ENCODE results near the gene CENPP.
"Not testable (repeated sequence)": the region's sequence is repeated elsewhere in the genome, so short reads cannot be mapped to it uniquely, and the experiment has no call there.

The CENPP gene

DNA sequence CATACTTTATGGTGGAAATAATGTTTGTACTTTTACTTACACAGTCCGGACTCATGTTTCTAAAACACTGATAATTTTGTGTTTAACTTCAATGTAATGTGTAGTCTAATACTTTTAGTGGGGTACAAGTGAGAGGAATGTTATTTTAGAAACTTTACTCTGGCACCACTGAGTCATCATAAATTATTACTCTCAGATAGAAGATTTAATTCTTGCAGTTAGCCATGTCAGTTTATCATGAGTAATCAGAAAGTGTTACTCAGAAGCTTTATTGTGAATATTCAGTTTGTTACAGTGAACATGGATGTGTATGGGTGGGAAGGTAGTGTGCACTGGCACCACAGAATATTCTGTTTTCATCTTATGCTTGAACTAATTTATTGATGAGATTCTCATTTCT, 58.6 kb downstream of the CENPP start:
- DNase-seq, result no peak

DNA sequence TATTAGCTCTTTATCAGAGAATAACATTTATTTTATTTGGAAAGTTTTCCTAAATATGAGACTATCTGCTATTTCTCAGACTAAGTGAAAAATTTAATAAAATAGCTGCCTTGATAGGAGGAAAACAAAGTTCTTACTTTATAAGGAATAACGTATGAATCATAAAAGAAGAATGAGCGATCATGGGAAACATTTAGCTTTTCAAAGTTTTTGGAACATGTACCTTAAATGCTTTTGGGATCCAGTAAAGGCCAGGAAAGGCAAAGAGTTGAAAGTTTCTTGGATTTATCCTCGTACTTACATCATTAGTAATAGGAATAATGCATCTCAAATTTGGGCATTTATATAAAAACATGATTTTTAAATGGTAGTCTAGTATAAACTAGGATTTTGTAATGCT, 59.2 kb downstream of the CENPP start:
- no peak for DNase-seq

DNA sequence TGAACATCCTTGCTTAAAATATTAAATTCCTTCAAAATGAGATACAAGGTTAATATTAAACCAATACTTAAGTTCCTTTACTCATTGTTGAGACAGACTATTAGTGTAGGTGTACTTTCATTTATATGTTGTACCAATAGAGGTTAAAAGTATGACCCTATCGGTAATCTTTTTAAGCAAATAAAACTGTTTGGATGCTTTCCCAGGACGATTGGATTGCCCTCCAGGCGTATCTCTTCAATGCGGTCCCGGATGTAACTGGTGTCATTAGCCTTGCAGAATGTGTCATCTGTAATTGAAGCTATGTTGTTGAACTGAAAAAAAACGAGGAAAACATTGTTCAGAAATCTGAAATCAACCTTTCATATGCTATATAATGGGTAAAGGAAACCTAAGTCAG, 59.7 kb downstream of the CENPP start:
- DNase-seq, result no peak

DNA sequence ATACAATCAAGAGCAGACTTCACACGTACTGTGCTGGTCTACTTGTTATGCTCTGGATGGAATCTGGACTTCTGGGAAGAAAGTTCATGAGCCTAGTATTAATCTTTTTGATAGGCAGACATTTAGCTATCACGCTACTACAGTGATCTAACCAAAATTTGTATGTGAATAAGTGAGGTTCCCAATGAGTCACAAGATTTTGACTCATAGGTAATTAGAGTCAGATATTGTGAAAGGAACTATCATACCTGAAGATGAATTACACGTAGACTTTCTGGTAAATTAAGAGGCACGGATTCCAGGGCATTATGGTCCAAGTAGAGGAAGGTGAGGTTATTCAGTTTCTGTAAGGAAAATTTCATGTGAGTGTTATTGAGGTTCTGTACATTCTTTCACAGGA, 60.2 kb downstream of the CENPP start:
- DNase-seq, result no peak

DNA sequence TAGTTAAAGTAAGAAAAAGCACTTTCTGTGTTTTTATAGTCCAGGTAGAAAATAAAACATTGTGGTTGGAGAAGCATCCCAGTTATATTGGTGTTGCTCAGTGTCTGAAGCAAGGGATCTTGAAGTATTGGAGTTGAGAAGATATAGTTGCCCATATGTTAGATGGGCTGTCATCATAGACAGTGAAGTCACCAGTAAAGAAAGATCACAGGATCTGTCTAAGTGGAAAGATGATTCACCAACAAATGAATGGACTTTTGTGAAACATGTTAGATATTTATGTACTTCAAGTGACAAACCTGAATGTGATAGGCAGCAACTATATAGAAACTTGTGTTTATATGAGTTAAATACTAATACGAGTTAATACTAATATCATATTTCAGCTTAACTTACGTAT, 66.9 kb downstream of the CENPP start:
- no peak for DNase-seq

DNA sequence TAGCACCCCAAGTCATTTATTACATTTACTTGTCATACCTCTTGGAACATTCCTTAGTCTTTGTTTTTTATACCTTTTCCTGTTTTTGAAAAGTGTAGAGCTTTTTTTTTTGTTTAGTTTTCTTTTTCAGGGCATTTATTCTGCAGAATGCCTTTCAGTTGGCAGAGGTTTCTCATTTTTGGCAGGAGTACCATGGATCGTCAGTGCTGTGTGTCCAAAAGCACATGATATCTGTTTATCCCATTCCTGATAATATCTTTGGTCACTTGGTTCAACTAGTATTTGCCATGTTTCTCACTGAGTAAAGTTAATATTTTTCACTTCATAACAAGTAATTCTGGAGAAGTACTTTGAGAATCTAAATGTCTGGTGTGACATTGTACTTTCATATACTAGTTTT, 67.9 kb downstream of the CENPP start:
- no peak for DNase-seq

DNA sequence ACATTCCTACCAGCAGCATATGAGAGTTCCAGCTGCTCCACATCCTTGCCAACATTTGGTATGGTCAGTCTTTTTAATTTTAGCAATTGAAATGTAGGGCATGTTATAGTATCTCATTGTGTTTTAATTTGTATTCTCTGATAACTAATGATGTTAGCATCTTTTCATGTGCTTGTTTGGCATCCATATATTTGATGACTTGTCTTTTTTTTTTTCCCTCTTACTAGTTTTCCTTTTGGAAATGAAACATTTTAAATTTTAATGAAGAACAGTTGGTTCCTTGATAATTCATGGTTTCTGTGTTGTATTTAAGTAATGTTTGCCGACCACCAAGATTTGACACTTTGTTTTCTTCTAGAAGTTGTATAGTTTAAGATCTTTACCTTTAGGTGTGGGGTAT, 69.9 kb downstream of the CENPP start:
- no peak for DNase-seq

DNA sequence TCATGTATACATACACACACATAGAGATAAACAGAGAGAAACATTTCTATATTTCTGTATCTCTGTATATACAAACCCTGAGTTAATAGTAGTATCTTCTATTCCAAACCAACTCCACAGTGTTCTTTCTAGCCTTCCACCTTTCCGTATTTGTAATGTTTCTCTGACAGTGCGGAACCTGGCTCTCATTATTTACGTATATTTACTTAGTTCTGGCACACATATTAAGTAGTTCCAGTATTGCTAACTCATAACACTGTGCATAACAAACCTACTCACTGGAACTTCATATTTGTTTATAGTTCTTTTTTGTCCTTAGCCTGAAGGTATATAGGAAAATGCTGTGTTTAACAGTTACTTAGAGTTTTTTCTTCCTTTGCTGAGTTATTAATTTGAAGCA, 72.1 kb downstream of the CENPP start:
- DNase-seq, result no peak

DNA sequence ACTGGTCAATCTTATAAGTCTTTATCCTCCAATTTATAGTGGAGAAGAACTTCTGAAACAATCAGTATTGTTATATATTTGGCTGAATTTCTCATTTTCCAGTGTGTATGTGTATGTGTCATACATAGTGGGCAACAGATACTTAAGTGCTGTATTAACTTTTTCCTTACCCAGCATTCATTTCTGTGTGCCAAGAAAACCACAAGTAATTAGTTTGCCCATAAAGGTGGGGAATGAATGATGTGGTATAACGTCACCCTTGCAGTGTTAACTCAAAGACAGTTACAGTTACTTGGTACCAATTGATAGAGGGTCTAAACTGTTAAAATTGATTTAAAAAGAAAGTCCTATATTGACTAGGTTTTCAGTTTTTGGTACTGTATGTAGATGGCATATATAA, 76.6 kb downstream of the CENPP start:
- no peak for DNase-seq

DNA sequence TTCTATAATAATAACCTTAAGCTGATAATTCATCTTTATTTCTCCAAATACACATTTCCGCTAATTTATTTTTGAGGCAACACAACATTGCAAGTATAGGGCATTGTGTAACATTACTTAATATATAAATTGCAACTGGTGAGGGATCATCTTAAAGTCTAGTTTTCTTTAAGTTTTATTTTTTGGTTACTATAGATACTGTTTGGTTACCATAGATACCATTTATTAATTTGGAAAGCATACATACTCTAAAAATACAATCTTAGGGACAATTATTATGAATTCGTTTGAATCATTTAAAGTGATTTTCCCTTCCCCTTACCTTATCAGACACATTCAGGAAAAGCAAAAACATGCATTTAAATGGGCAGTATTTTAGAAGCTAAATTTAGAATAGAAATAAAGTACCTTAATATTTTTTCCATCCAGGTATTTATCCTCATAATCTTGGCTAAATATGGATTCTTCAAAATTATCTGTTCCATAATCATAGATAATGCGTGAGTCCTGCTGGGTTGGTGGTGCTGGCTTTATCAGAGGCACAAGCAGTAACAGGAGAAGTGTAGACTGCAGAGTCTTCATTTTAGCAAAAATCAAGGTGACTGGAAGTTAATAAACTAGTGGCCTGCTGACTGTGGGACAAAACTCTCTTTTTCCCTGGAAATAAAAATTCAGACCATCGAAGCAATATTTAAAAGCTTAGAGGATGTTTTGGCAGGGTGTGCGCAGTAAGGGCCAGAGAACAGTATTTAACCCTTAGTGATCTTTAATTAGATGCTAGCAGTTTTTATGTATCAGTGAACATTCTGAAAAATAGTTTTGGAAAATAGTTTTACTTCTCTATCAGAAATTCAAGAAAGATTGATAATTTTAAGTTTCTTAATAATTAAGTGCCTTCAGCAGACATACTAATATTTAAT, 77.3 kb downstream of the CENPP start:
- DNase-seq, result no peak

DNA sequence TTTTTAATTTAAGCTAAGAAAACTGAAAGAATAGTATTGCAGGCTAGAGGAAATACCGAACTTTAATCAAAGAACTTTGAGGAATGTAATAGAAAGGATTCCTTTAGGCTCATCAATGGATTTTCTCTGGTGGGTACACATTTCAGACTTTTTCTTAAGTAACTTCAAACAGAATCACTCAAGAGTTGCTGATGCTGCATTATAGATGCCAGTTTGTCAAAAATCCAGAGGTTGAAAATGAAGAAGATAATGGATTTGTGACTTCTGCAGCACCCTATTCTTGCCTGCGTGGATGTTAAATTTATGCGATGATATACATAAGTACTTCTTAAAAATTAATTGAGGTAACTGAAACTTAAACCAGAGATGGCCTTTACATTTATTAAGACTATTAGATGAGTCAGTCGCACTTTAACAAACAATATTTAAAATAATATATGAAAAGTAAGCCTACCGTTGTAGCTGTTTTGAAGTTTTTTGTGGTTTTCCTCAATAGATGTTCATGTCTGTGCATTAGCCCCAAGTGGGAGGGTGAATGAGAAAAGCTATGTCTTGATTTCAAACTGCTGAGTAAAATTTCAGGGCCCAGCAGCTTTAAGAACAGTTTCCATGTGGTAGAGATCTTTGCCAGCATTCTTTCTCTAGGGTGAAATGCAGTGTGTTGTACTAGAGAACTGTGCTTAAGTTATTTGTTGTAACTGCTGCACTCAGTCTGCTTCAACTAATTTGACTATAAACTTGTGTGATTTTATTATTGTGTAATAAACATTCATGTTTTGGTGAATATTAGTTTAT, 78.5 kb downstream of the CENPP start, which contains the start of gene OGN:
Gene OGN (minus strand): TSS at position 537 of the 795 bp plus-strand sequence. CDS start 1,171 bp downstream, outside the sequence.
- DNase-seq, result no peak

DNA sequence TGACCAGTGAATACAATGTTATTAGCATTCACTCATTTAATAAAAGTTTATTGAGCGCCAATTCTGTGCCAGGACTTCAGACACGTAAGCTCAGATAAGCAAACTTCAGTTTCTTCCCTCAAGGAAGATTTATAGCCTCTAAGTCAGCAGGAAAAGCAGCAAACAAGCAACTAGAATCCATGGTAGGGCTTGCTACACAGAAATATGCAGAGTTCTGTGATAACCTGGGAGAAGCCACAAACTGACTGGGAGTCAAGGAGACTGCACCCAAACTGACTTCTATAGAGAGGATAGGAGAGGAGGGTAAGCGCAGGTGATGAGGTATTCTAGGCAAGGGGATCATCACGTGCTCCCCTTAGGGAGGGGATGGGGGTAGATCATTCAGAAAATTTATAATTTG, 80.1 kb downstream of the CENPP start:
- no peak for DNase-seq

DNA sequence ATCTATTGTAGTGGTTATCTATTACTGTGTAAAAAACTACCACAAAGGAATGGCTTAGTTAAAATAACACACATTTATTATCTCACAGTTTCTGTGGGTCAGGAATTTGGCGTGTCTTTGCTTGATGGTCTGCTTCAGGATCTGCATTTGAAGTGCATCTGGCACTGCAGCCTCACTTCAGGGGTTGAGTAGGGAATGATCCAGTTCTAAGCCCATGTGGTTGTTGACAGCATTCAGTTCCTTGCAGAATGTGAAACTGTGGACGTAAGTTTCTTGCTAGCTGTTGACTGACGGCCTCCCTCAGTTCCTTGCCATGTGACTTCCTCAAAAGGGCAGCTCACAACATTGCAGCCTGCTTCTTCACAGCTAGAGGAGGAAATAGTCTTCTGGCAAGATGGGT, 80.7 kb downstream of the CENPP start:
- DNase-seq, result peak in 2 of 4 experiments; percentile 5 to 8

DNA sequence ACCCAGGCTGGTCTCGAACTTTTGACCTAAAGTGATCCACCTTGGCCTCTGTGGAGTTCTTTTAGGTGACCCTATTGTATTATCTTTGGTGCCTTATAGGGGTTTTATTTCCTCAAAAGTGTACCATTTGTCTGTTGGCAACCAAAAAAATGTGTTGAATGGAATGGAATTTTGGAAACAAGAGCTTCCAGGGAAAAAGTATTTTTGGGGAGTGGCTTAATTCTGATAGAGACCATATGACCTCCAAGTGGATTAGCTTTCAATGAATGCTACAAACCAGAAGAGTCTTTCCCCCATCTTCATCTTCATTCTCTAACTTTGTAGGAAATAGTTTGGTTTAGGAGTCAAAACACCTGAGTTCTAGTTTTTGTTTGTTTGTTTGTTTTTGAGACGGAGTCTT, 82.1 kb downstream of the CENPP start:
- DNase-seq, result no peak

DNA sequence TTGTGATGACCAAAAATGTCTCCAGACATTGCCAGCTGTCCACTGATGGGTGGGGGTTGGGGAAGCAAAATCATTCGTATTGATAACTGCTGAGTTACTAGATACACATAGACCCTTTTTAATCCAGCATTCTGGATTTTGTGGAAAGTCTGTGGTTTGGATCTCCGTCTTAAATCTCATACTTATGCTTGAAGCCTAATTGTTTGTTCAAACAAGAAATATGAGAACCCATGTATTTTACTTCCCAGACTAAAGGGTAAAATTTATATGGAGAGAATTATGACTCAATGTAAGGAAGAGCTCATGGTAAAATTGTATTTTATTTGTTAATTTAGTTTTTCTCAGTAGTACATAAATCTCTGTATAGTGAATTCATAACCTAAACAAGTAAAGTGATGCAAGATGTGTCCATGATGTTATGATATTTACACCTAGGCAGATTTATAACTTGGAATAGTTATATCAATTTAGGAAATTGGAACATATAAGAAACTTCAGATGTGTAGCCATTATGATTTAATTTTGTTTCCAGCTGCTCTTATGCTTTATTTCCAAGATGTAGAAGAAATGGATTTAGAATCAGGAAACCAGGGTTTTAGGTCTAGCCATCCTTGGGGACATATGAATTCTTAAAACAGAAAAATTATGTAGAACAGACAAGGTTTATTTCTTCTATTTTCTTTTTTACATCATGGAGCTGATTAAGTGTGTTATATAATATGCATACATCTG, 83.2 kb downstream of the CENPP start:
- DNase-seq, result no peak

DNA sequence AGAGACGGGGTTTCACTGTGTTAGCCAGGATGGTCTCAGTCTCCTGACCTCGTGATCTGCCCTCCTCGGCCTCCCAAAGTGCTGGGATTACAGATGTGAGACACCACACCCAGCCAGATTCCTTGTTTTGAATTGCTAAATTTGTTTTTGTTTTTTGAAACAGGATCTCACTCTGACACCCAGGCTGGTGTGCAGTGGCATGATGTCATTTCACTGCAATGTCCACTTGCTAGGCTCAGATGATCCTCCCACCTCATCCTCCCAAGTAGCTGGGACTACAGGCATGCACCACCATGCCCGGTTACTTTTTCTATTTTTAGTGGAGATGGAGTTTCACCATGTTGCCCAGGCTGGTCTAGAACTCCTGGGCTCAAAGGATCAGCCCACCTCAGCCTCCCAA, 85.4 kb downstream of the CENPP start:
- DNase-seq, result not testable (repeated sequence)

DNA sequence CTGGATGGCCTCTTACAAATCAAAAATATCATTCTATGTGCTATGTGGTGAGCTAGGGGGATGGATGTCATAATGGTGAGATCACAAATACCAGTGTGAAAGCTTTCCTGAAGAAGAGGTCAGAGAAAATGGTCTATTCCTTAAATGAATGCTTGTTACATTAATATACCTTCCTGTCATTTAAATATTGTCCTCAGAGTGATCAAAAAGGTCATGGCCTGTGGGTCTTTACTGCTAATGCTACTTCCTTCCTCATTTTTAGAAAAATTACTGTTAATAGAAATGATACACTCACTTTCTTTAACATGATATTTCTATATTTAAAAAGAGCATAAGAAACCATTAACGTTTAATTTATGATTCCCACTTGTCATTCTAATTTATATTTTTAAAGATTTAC, 88.8 kb downstream of the CENPP start:
- DNase-seq, result no peak

DNA sequence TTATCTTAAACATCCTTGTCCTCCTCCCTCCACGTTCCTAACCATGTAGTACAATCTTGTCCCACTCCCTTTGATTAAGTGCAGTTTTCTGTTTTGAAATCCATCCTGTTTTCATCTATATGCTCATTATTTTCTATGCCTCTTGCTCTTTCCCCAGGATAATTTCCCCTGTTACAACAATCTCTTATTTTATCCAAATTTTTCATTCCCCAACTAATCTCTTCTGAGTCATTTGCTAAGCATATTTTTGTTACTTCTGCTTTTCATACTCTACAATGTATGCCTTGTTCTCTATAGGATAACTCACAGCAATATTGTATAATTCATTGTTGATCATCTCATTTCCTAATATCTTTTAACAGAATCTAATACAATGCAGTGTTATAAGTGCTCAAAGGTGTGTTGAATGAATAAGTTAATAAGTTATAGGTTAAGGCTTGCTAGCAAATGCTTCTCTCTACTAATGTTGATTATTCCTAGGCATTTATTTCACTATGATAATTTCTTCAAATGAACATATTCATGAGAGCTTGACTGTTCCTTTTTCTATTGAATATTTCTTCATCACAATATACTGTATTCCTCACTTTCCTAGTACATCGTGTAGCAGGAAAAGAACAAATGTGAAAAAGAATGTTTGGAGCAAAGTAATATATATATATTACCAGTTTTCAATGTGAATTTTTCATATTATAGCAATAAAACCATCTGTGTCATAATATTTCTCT, 97.0 kb downstream of the CENPP start:
- no peak for DNase-seq

DNA sequence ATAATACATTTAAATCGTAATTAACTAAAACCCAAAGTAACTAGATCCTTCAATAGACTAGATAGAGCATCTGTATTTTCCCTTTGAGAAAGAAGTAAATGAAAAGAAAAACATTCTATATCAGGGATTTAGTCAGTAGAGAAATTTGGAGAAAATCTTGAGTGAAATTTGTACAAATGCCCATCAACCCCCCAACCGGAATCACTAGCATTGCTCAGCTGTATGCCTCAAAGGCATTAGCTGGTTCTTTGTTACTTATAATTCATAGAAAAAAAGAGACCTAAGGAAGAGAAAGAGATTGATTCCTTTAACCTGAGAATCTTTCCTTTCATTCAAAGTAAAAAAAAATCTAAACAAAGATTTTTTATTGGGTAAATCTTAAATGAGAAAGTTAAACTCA, 97.9 kb downstream of the CENPP start:
- no peak for DNase-seq

DNA sequence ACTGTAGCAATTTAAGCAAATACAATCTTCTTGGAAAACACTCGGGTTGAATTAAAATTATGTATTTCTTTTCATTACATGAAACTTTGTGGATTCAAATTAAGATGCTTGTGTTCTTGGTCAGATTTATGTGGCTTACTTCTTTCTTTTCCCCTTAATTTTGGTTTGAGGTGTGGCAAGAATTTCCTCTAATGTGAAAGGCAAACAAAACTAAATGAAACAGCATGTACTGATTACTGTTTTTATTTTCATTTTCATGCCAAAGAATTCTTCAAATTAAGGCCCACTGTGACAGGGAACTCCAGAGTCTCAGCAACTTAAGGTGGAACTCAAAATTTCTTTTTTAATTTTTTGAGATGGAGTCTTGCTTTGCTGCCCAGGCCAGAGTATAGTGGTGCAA, 98.6 kb downstream of the CENPP start, which contains the start of gene OMD:
Gene OMD (minus strand): TSS at position 132 of the 400 bp plus-strand sequence. CDS start 6,913 bp downstream, outside the sequence.
- DNase-seq, result no peak

DNA sequence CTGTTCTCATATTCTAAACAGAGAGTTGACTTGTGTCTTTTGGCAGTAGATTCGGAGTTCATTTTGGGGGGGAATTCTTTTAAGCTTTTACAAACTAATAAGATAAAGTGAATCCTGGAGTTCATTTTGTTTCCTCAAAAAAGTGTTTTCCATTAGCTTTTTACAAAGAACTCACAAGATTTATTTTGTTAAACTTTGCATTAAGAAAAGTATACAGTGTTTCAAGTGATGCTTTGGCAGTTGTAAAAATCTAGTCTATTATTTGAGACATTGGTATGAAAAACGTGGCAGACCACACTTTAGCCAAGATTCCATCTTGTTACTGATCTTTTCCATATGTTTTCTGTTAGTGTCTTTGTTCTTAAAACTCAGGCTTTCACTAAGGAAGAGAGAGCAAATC, 99.7 kb downstream of the CENPP start:
- DNase-seq, result no peak

DNA sequence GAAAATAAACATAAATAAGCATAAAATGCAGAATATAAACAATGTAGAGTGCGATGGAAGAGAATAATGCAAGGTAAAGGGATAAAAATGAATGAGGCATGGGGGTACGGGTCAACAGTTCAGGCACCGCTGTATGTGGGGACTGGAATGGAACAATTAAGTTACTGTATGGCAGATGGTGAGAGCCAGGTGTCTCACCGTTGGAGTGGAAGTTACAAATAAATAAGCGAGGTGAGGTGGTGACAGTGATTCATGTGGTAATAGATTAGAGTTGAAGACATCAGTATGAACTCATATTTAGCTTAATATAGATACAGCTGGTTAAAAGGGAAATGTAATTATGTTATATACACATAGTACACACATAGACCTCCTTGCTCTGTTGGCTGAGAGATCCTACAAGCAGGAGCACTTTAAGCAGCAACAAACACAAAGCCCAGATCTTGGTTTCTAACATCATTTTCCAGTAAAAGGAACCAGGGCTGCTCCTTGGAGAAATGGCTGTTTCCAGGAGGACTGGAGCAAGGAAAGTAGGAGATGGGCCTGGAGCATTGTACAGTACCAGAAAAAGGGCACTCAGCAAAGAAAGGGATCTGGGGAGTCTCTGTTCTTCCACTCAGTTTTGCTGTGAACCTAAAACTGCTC, 100.9 kb downstream of the CENPP start:
- DNase-seq, result no peak
